ENCODE data around the gene PCSK4.

DNA sequence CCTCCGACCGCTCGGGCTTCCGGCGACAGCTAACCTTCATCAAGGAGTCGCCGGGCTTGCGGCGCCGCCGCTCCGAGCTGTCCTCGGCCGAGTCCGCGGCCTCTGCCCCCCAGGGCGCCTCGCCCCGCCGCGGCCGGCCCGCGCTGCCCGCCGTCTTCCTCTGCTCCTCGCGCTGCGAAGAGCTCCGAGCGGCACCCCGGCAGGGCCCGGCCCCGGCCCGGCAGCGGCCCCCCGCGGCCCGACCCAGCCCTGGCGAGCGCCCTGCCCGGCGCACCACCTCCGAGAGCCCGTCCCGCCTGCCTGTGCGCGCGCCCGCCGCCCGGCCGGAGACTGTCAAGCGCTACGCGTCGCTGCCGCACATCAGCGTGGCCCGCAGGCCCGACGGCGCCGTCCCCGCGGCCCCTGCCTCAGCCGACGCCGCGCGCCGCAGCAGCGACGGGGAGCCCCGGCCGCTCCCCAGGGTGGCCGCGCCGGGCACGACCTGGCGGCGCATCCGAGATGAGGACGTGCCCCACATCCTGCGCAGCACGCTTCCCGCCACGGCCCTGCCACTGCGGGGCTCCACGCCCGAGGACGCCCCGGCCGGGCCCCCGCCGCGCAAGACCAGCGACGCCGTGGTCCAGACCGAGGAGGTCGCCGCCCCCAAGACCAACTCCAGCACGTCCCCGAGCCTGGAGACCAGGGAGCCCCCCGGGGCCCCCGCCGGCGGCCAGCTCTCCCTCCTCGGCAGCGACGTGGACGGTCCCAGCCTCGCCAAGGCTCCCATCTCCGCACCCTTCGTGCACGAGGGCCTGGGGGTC lies 20.7 kb downstream of the PCSK4 start:
- TF ChIP-seq, protein P1, sequence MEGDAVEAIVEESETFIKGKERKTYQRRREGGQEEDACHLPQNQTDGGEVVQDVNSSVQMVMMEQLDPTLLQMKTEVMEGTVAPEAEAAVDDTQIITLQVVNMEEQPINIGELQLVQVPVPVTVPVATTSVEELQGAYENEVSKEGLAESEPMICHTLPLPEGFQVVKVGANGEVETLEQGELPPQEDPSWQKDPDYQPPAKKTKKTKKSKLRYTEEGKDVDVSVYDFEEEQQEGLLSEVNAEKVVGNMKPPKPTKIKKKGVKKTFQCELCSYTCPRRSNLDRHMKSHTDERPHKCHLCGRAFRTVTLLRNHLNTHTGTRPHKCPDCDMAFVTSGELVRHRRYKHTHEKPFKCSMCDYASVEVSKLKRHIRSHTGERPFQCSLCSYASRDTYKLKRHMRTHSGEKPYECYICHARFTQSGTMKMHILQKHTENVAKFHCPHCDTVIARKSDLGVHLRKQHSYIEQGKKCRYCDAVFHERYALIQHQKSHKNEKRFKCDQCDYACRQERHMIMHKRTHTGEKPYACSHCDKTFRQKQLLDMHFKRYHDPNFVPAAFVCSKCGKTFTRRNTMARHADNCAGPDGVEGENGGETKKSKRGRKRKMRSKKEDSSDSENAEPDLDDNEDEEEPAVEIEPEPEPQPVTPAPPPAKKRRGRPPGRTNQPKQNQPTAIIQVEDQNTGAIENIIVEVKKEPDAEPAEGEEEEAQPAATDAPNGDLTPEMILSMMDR (conservative IDR thresholded peaks at IDR 0.05; ENCODE audit: low read length) = no peak
- TF ChIP-seq EZH2phosphoT487 (IDR thresholded peaks at IDR 0.05; ENCODE audit: borderline replicate concordance, low read depth, low read length) = no peak

All from OCI-LY7 (cell line).